H9 (cell line): ENCODE results near the gene BCAR3. TPM values are rescaled to one million over a fixed set of nuclear protein-coding genes. Genes with fewer than 3 reads are reported as not detected.

Experiments used
- DNase-seq: peaks from one replicate; pipeline ENCODE4 v3.0.0-alpha.2; 2017
- H2AFZ ChIP-seq: one replicate; pipeline ENCODE4 v1.6.1; 2013; ENCODE audit warnings: mild to moderate bottlenecking, low read length, control low read depth, moderate library complexity
- H2AK5ac ChIP-seq: 2 replicates; pipeline ENCODE4 v1.6.1; 2013; ENCODE audit warnings: low read length, control low read depth, mixed read lengths; ENCODE audit not compliant: insufficient read length
- H2BK120ac ChIP-seq: one replicate; pipeline ENCODE4 v1.6.1; 2013; ENCODE audit warnings: low read depth, mild to moderate bottlenecking, low read length, control low read depth, inconsistent platforms; ENCODE audit not compliant: poor library complexity, severe bottlenecking
- H2BK12ac ChIP-seq: 2 replicates; pipeline ENCODE4 v1.6.1; 2013; ENCODE audit warnings: low read length, control low read depth, mixed read lengths, low read depth; ENCODE audit not compliant: insufficient read length
- H2BK15ac ChIP-seq: 2 replicates; pipeline ENCODE4 v1.6.1; 2013; ENCODE audit warnings: low read depth, low read length, control low read depth
- H2BK20ac ChIP-seq: one replicate; pipeline ENCODE4 v1.6.1; 2013; ENCODE audit warnings: low read depth, mild to moderate bottlenecking, low read length, control low read depth, inconsistent platforms; ENCODE audit not compliant: poor library complexity, severe bottlenecking
- H2BK5ac ChIP-seq: 2 replicates; pipeline ENCODE4 v1.6.1; 2013; ENCODE audit warnings: low read length, control low read depth, mixed read lengths; ENCODE audit not compliant: insufficient read length
- H3K14ac ChIP-seq: 2 replicates; pipeline ENCODE4 v1.6.1; 2013; ENCODE audit warnings: low read length, control low read depth; ENCODE audit not compliant: insufficient read depth
- H3K18ac ChIP-seq: 2 replicates; pipeline ENCODE4 v1.6.1; 2013; ENCODE audit warnings: low read depth, mild to moderate bottlenecking, mixed read lengths, low read length, control low read depth; ENCODE audit not compliant: insufficient read length
- H3K23ac ChIP-seq: 2 replicates; pipeline ENCODE4 v1.6.1; 2013; ENCODE audit warnings: low read length, control low read depth, mixed read lengths, low read depth; ENCODE audit not compliant: insufficient read length
- H3K23me2 ChIP-seq: 2 replicates; pipeline ENCODE4 v1.6.1; 2013; ENCODE audit warnings: low read depth, mild to moderate bottlenecking, mixed read lengths, low read length, control low read depth; ENCODE audit not compliant: insufficient read length, poor library complexity, severe bottlenecking
- H3K27ac ChIP-seq: 2 replicates; pipeline ENCODE4 v1.5.1; 2013; ENCODE audit warnings: low read length, control low read depth, mixed read lengths, low read depth; ENCODE audit not compliant: insufficient read length
- H3K27me3 ChIP-seq: 2 replicates; pipeline ENCODE4 v1.6.1; 2013; ENCODE audit warnings: low read length, control low read depth, inconsistent platforms; ENCODE audit not compliant: insufficient read depth
- H3K4ac ChIP-seq: 2 replicates; pipeline ENCODE4 v1.6.1; 2013; ENCODE audit warnings: low read depth, mild to moderate bottlenecking, control low read depth, inconsistent platforms, low read length, moderate library complexity
- H3K4me1 ChIP-seq: 2 replicates; pipeline ENCODE4 v1.6.1; 2013; ENCODE audit warnings: low read length, control low read depth, inconsistent platforms; ENCODE audit not compliant: insufficient read depth
- H3K4me2 ChIP-seq: 2 replicates; pipeline ENCODE4 v1.6.1; 2013; ENCODE audit warnings: low read length, control low read depth, mixed read lengths; ENCODE audit not compliant: insufficient read length, insufficient read depth
- H3K56ac ChIP-seq: 2 replicates; pipeline ENCODE4 v1.6.1; 2013; ENCODE audit warnings: low read depth, mild to moderate bottlenecking, mixed read lengths, low read length, control low read depth; ENCODE audit not compliant: insufficient read length
- H3K79me1 ChIP-seq: 2 replicates; pipeline ENCODE4 v1.6.1; 2013; ENCODE audit warnings: low read depth, mild to moderate bottlenecking, moderate library complexity, low read length, control low read depth, inconsistent platforms; ENCODE audit not compliant: insufficient read depth, poor library complexity, severe bottlenecking
- H3K79me2 ChIP-seq: 2 replicates; pipeline ENCODE4 v1.6.1; 2013; ENCODE audit warnings: low read length, control low read depth, inconsistent platforms; ENCODE audit not compliant: insufficient read depth
- H3K9ac ChIP-seq: 2 replicates; pipeline ENCODE4 v1.6.1; 2013; ENCODE audit warnings: low read length, control low read depth, mixed read lengths; ENCODE audit not compliant: insufficient read length; ENCODE audit errors: extremely low read depth
- H3K9me3 ChIP-seq: one replicate; pipeline ENCODE4 v1.6.1; 2013; ENCODE audit warnings: low read depth, low read length, inconsistent platforms; ENCODE audit not compliant: control insufficient read depth
- H3T11ph ChIP-seq: one replicate; pipeline ENCODE4 v1.6.1; 2013; ENCODE audit warnings: mild to moderate bottlenecking, low read length, control low read depth, inconsistent platforms
- H4K20me1 ChIP-seq: one replicate; pipeline ENCODE4 v1.6.1; 2013; ENCODE audit not compliant: control insufficient read depth, insufficient read length, insufficient read depth
- H4K5ac ChIP-seq: 2 replicates; pipeline ENCODE4 v1.6.1; 2013; ENCODE audit warnings: low read depth, mild to moderate bottlenecking, mixed read lengths, low read length, control low read depth; ENCODE audit not compliant: insufficient read length
- H4K8ac ChIP-seq: replicated peaks from 2 replicates; pipeline ENCODE4 v1.6.1; 2013; ENCODE audit warnings: low read length, control low read depth, mixed read lengths, low read depth; ENCODE audit not compliant: insufficient read length
- H4K91ac ChIP-seq: 2 replicates; pipeline ENCODE4 v1.6.1; 2013; ENCODE audit warnings: low read depth, mild to moderate bottlenecking, moderate library complexity, mixed read lengths, low read length, control low read depth; ENCODE audit not compliant: insufficient read length
- H3K27ac Mint-ChIP-seq, 3 experiments: 2 replicates in 2 of 3; 3 replicates in 1 of 3; pipeline ENCODE4 v1.8.0; 2020 to 2021; ENCODE audit warnings: mixed read lengths in 3 of 3, mild to moderate bottlenecking in 1 of 3, moderate library complexity in 1 of 3
- H3K27me3 Mint-ChIP-seq: 2 replicates; pipeline ENCODE4 v1.8.0; 2021; ENCODE audit warnings: low read depth, mild to moderate bottlenecking, moderate library complexity, mixed read lengths
- H3K36me3 Mint-ChIP-seq, 3 experiments: 2 replicates in 2 of 3; 3 replicates in 1 of 3; pipeline ENCODE4 v1.8.0; 2020 to 2021; ENCODE audit warnings: low read depth in 3 of 3, mixed read lengths in 3 of 3; ENCODE audit not compliant: insufficient read depth in 1 of 3
- H3K4me1 Mint-ChIP-seq, 2 experiments: 2 replicates each; pipeline ENCODE4 v1.8.0; 2020; ENCODE audit warnings: mixed read lengths in 2 of 2
- H3K4me3 Mint-ChIP-seq, 2 experiments: 2 replicates in 1 of 2; 3 replicates in 1 of 2; pipeline ENCODE4 v1.8.0; 2020 to 2021; ENCODE audit warnings: mild to moderate bottlenecking in 2 of 2, mixed read lengths in 2 of 2, moderate library complexity in 1 of 2
- H3K9me3 Mint-ChIP-seq, 2 experiments: 2 replicates in 1 of 2; 3 replicates in 1 of 2; pipeline ENCODE4 v1.8.0; 2020; ENCODE audit warnings: mild to moderate bottlenecking in 2 of 2, mixed read lengths in 2 of 2, moderate library complexity in 1 of 2
- WGBS: extraction: QIAGEN DNeasy Blood & Tissue Kit; methylation state at CpG from one replicate; pipeline ENCODE4 v1.1.7; 2013; ENCODE audit warnings: missing lambda C conversion rate, low lambda C conversion rate, mixed read lengths; ENCODE audit not compliant: insufficient read length; ENCODE audit errors: extremely low coverage; 5-methylcytosine and 5-hydroxymethylcytosine counted together
- total RNA-seq: library from RNA; stranded (reverse); gene quantifications from 2 replicates; pipeline ENCODE4 v1.2.1, GENCODE V29; 2021
- TF ChIP-seq, protein P1 (sequence below): fragments of 200-600 bp; sonication (generic); conservative IDR thresholded peaks from 3 replicates; pipeline ENCODE4 v1.8.0; 2021; ENCODE audit warnings: antibody characterized with exemption, mild to moderate bottlenecking

BCAR3 gene
- total RNA-seq, 1 experiment from 2014 or later, result 4.9 TPM

DNA sequence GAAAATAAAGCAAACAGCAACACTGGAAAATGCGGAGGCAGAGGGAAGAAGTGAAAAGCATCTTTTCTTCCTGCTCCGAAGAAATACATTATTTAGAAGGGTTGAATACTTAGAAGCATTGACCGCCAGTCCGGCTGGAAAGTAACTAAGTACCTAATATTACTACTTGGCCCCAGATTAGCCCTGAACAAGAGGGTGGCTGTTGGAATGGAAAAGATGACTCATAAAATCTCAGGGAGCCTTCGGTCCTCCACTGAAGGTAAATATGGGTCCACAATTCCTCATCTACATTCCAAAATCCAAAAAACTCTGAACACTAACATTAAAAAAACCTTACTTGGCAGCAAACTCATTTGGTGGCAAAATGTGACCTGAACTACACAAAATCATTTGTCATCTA lies 40.1 kb downstream of the BCAR3 start:
- no peaks in the 10 kb centered on the region for H3K79me1 ChIP-seq
- no peak overlapping the region for H2BK15ac ChIP-seq
- no peak overlapping the region for H4K8ac ChIP-seq
- H3K27ac ChIP-seq, result no peak overlapping the region
- no peaks in the 10 kb centered on the region for H3K79me2 ChIP-seq
- Mint-ChIP-seq H3K36me3 (peaks cover 0 to 9% (median 3%) of the 10 kb centered on the region in 3 experiments; a peak in 4 of 7 replicates), H3K4me3 (no peak overlapping the region; a peak in 1 of 5 replicates), H3K4me1 (peaks cover 41 to 52% of the 10 kb centered on the region in 2 experiments), H3K27me3 (no peaks in the 10 kb centered on the region), H3K27ac (peak overlapping the region in 1 of 3 experiments; percentile 67; a peak in 2 of 7 replicates), H3K9me3 (no peaks in the 10 kb centered on the region; a peak in 1 of 5 replicates)
- no peak overlapping the region for H3K14ac ChIP-seq
- H2BK20ac ChIP-seq, result no peak overlapping the region
- no peak overlapping the region for H4K5ac ChIP-seq
- H3K23ac ChIP-seq, result no peak overlapping the region
- H2AK5ac ChIP-seq, result no peak overlapping the region
- no peak overlapping the region for H3K4ac ChIP-seq
- H2BK12ac ChIP-seq, result no peak overlapping the region
- no peak overlapping the region for H2AFZ ChIP-seq
- no peak overlapping the region for H3K18ac ChIP-seq
- no CpG with 5 or more reads among the region's 5 CpGs for WGBS
- no peaks in the 10 kb centered on the region for H4K20me1 ChIP-seq
- H3K9me3 ChIP-seq, result no peaks in the 10 kb centered on the region
- no peaks in the 10 kb centered on the region for H3K27me3 ChIP-seq
- no peak for DNase-seq
- H3K9ac ChIP-seq, result no peak overlapping the region
- H2BK5ac ChIP-seq, result no peak overlapping the region
- no peak overlapping the region for H3K56ac ChIP-seq
- TF ChIP-seq, protein P1, sequence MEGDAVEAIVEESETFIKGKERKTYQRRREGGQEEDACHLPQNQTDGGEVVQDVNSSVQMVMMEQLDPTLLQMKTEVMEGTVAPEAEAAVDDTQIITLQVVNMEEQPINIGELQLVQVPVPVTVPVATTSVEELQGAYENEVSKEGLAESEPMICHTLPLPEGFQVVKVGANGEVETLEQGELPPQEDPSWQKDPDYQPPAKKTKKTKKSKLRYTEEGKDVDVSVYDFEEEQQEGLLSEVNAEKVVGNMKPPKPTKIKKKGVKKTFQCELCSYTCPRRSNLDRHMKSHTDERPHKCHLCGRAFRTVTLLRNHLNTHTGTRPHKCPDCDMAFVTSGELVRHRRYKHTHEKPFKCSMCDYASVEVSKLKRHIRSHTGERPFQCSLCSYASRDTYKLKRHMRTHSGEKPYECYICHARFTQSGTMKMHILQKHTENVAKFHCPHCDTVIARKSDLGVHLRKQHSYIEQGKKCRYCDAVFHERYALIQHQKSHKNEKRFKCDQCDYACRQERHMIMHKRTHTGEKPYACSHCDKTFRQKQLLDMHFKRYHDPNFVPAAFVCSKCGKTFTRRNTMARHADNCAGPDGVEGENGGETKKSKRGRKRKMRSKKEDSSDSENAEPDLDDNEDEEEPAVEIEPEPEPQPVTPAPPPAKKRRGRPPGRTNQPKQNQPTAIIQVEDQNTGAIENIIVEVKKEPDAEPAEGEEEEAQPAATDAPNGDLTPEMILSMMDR, result no peak
- no peak overlapping the region for H3K4me2 ChIP-seq
- H3K23me2 ChIP-seq, result no peaks in the 10 kb centered on the region
- no peak overlapping the region for H3T11ph ChIP-seq
- H4K91ac ChIP-seq, result no peak overlapping the region
- peaks cover 10% of the 10 kb centered on the region for H3K4me1 ChIP-seq
- H2BK120ac ChIP-seq, result no peak overlapping the region
